GM23338 (cell line): ENCODE results near the gene TCF7L1. TPM values are rescaled to one million over a fixed set of nuclear protein-coding genes. Genes with fewer than 3 reads are reported as not detected.

Source experiments
- ATAC-seq: fragments of 200-7000 bp; cut with Tn5 transposase; 3 replicates; pipeline ENCODE4 v1.9.1; 2020
- DNase-seq: peaks from one replicate; pipeline ENCODE4 v3.0.0-alpha.2; 2015; ENCODE audit warnings: low spot score
- H2AFZ ChIP-seq: fragments of 200-600 bp; sonication (generic); 2 replicates; pipeline ENCODE4 v1.8.0; 2016; ENCODE audit warnings: antibody characterized with exemption, mild to moderate bottlenecking, moderate library complexity
- H3F3A ChIP-seq: fragments of 200-600 bp; sonication (generic); replicated peaks from 2 replicates; pipeline ENCODE4 v1.8.0; 2017; ENCODE audit warnings: antibody characterized with exemption, mixed run types, low read depth
- H3K27ac ChIP-seq: fragments of 200-600 bp; sonication (generic); 2 replicates; pipeline ENCODE4 v1.6.1; 2016; ENCODE audit warnings: low read depth
- H3K27me3 ChIP-seq: fragments of 200-600 bp; sonication (generic); 2 replicates; pipeline ENCODE4 v1.8.0; 2016; ENCODE audit warnings: mild to moderate bottlenecking, mixed run types, moderate library complexity; ENCODE audit not compliant: insufficient read depth
- H3K36me3 ChIP-seq: fragments of 200-600 bp; sonication (generic); 2 replicates; pipeline ENCODE4 v1.8.0; 2016; ENCODE audit warnings: mild to moderate bottlenecking; ENCODE audit not compliant: insufficient read depth
- H3K4me1 ChIP-seq: fragments of 200-600 bp; sonication (generic); 2 replicates; pipeline ENCODE4 v1.8.0; 2016; ENCODE audit warnings: mild to moderate bottlenecking, moderate library complexity; ENCODE audit not compliant: insufficient read depth
- H3K4me2 ChIP-seq: fragments of 200-600 bp; sonication (generic); 2 replicates; pipeline ENCODE4 v1.7.1; 2017; ENCODE audit warnings: mixed run types
- H3K4me3 ChIP-seq: fragments of 200-600 bp; sonication (generic); 2 replicates; pipeline ENCODE4 v1.6.1; 2016; ENCODE audit warnings: mixed run types
- H3K79me2 ChIP-seq: fragments of 200-600 bp; sonication (generic); replicated peaks from 2 replicates; pipeline ENCODE4 v1.8.0; 2017; ENCODE audit warnings: mild to moderate bottlenecking; ENCODE audit not compliant: insufficient read depth
- H3K9me2 ChIP-seq: fragments of 200-600 bp; sonication (generic); 2 replicates; pipeline ENCODE4 v1.8.0; 2017; ENCODE audit not compliant: insufficient read depth
- H4K20me1 ChIP-seq: fragments of 200-600 bp; sonication (generic); replicated peaks from 2 replicates; pipeline ENCODE4 v1.8.0; 2017; ENCODE audit warnings: mild to moderate bottlenecking; ENCODE audit not compliant: insufficient read depth
- H3K27ac Mint-ChIP-seq: 2 replicates; pipeline ENCODE4 v1.8.0; 2020; ENCODE audit warnings: inconsistent platforms, mild to moderate bottlenecking, moderate library complexity, mixed read lengths
- H3K27me3 Mint-ChIP-seq: 3 replicates; pipeline ENCODE4 v1.8.0; 2022; ENCODE audit warnings: low read depth, mild to moderate bottlenecking, moderate library complexity, mixed read lengths, inconsistent platforms; ENCODE audit not compliant: insufficient read depth, poor library complexity
- H3K36me3 Mint-ChIP-seq: 3 replicates; pipeline ENCODE4 v1.8.0; 2021; ENCODE audit warnings: low read depth, mild to moderate bottlenecking, inconsistent platforms, moderate library complexity, mixed read lengths
- H3K4me1 Mint-ChIP-seq: 3 replicates; pipeline ENCODE4 v1.8.0; 2020; ENCODE audit warnings: mild to moderate bottlenecking, inconsistent platforms, mixed read lengths
- H3K4me3 Mint-ChIP-seq: 3 replicates; pipeline ENCODE4 v1.8.0; 2021; ENCODE audit warnings: moderate library complexity, mild to moderate bottlenecking, inconsistent platforms, mixed read lengths
- H3K9me3 Mint-ChIP-seq: 3 replicates; pipeline ENCODE4 v1.8.0; 2020; ENCODE audit warnings: moderate library complexity, mild to moderate bottlenecking, inconsistent platforms, mixed read lengths
- CTCF ChIP-seq, 2 experiments: fragments of 200-600 bp in 1 of 2; sonication (generic) in 1 of 2; conservative IDR thresholded peaks; 2 replicates each; pipeline versions ENCODE4 v1.5.1 to v1.6.1; 2016 to 2017; ENCODE audit warnings: antibody characterized with exemption in 2 of 2, low read depth in 2 of 2, mild to moderate bottlenecking in 2 of 2, moderate library complexity in 1 of 2
- JUNB ChIP-seq: IDR thresholded peaks from one replicate; pipeline ENCODE4 v1.6.1; 2016; ENCODE audit warnings: antibody characterized with exemption; ENCODE audit not compliant: unreplicated experiment
- POLR2AphosphoS5 ChIP-seq: IDR thresholded peaks from 2 replicates; pipeline ENCODE4 v1.6.1; 2016; ENCODE audit warnings: antibody characterized with exemption, low read depth
- REST ChIP-seq: IDR thresholded peaks from one replicate; pipeline ENCODE4 v1.6.1; 2018; ENCODE audit warnings: antibody characterized with exemption; ENCODE audit not compliant: unreplicated experiment
- STAT1 ChIP-seq: IDR thresholded peaks from one replicate; pipeline ENCODE4 v1.6.1; 2016; ENCODE audit warnings: antibody characterized with exemption; ENCODE audit not compliant: unreplicated experiment
- ZNF114 ChIP-seq: fragments of 250-450 bp; sonication (Bioruptor Pico); IDR thresholded peaks from 2 replicates; pipeline ENCODE4 v1.5.0; 2020; ENCODE audit warnings: mild to moderate bottlenecking, moderate library complexity
- ZNF331 ChIP-seq: fragments of 250-450 bp; sonication (Bioruptor Pico); IDR thresholded peaks from 2 replicates; pipeline ENCODE4 v1.5.0; 2020; ENCODE audit warnings: low read depth, mild to moderate bottlenecking, moderate library complexity
- ZNF462 ChIP-seq: fragments of 250-450 bp; sonication (Bioruptor Pico); IDR thresholded peaks from 2 replicates; pipeline ENCODE4 v1.5.0; 2020; ENCODE audit warnings: mild to moderate bottlenecking, moderate library complexity
- polyA plus RNA-seq: library from polyadenylated mRNA; unstranded; fragments of >200 nt; fragmentation: Nextera tagmentation; extraction: Ambion mirVana; gene quantifications from 2 replicates; pipeline ENCODE4 v1.2.1, GENCODE V29; 2016
- total RNA-seq: library from RNA; depleted of rRNA; stranded (reverse); fragments of >200 nt; shearing (Covaris generic); gene quantifications from 2 replicates; pipeline ENCODE4 v1.2.3, GENCODE V29; 2014
- TF ChIP-seq, protein P1 (sequence below): IDR thresholded peaks from 2 replicates; pipeline ENCODE4 v1.6.1; 2016; ENCODE audit warnings: antibody characterized with exemption

The TCF7L1 gene
- total and polyA plus RNA-seq, 2 experiments from 2014 or later = 47.3 to 101 TPM

GRCh38 chr2:85166021-85166420, 32.8 kb downstream of the TCF7L1 start:
- TF ChIP-seq JUNB (no peak), REST (no peak), POLR2AphosphoS5 (no peak)
- TF ChIP-seq, protein P1, sequence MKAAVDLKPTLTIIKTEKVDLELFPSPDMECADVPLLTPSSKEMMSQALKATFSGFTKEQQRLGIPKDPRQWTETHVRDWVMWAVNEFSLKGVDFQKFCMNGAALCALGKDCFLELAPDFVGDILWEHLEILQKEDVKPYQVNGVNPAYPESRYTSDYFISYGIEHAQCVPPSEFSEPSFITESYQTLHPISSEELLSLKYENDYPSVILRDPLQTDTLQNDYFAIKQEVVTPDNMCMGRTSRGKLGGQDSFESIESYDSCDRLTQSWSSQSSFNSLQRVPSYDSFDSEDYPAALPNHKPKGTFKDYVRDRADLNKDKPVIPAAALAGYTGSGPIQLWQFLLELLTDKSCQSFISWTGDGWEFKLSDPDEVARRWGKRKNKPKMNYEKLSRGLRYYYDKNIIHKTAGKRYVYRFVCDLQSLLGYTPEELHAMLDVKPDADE = no peak
- Mint-ChIP-seq H3K4me1 (peaks cover 82% of the 10 kb centered on the region), H3K27me3 (peaks cover 16% of the 10 kb centered on the region), H3K4me3 (no peak overlapping the region), H3K9me3 (no peaks in the 10 kb centered on the region), H3K36me3 (peaks cover 18% of the 10 kb centered on the region; the same call in 2 of the 3 replicates), H3K27ac (0 out of 2 replicates have a peak overlapping the region, but pooled peaks have one; percentile 11)
- H3K4me1 ChIP-seq = peaks cover 68% of the 10 kb centered on the region
- H3F3A ChIP-seq = peaks cover 5% of the 10 kb centered on the region; the same call in 1 of the 2 replicates
- peaks cover 100% of the 10 kb centered on the region for H3K79me2 ChIP-seq
- H3K4me2 ChIP-seq = no peak overlapping the region
- no peak overlapping the region for H2AFZ ChIP-seq
- H3K36me3 ChIP-seq = no peaks in the 10 kb centered on the region
- no peaks in the 10 kb centered on the region for H3K27me3 ChIP-seq
- DNase-seq (no peak), ATAC-seq (no peak)
- H3K9me2 ChIP-seq = 0 out of 2 replicates have a peak, but pooled peaks cover 2% of the 10 kb centered on the region
- H4K20me1 ChIP-seq = peaks cover 95% of the 10 kb centered on the region
- peak overlapping the region; percentile 66; the same call in 1 of the 2 replicates for H3K27ac ChIP-seq
- no peak overlapping the region for H3K4me3 ChIP-seq

DNA sequence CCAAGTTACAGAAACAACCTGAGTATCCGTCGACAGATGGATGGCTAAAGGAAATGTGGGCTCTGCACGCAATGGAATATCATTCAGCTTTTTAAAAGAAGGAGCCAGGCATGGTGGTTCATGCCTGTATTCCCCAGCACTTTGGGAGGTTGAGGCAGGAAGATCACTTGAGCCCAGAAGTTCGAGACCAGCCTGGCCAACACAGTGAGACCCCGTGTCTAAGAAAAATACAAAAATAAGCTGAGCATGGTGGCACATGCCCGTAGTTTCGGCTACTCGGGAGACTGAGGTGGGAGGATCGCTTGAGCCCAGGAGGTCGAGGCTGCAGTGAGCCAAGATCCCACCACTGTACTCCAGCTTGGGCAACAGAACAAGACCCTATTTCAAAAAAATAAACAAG, 34.3 kb downstream of the TCF7L1 start:
- no peak overlapping the region for H3K4me3 Mint-ChIP-seq
- H3K79me2 ChIP-seq = peaks cover 100% of the 10 kb centered on the region
- peaks cover 91% of the 10 kb centered on the region for H4K20me1 ChIP-seq
- peaks cover 17% of the 10 kb centered on the region for H3K27me3 Mint-ChIP-seq
- no peaks in the 10 kb centered on the region for H3K9me3 Mint-ChIP-seq
- H3K27me3 ChIP-seq = no peaks in the 10 kb centered on the region
- H3K9me2 ChIP-seq = 0 out of 2 replicates have a peak, but pooled peaks cover 7% of the 10 kb centered on the region
- no peak overlapping the region for H3K4me2 ChIP-seq
- peaks cover 80% of the 10 kb centered on the region for H3K4me1 Mint-ChIP-seq
- H2AFZ ChIP-seq = no peak overlapping the region
- H3K4me1 ChIP-seq = peaks cover 53% of the 10 kb centered on the region
- no peak overlapping the region for H3K27ac Mint-ChIP-seq
- no peak for ATAC-seq
- no peak overlapping the region for H3K4me3 ChIP-seq
- H3K36me3 ChIP-seq = no peaks in the 10 kb centered on the region
- peak overlapping the region; percentile 59; the same call in 1 of the 2 replicates for H3K27ac ChIP-seq
- no peaks in the 10 kb centered on the region for H3F3A ChIP-seq
- DNase-seq = no peak
- peaks cover 25% of the 10 kb centered on the region; the same call in 2 of the 3 replicates for H3K36me3 Mint-ChIP-seq
- no peak for TF ChIP-seq STAT1
- no peak for TF ChIP-seq ZNF114 (CRISPR knock-in tag)
- TF ChIP-seq ZNF331 (CRISPR knock-in tag) = no peak
- no peak for TF ChIP-seq CTCF (conservative IDR thresholded peaks at IDR 0.05; ENCODE audit: low read depth in 2 of 2)
- TF ChIP-seq POLR2AphosphoS5 = no peak
- no peak for TF ChIP-seq ZNF462 (CRISPR knock-in tag)
